Measurements from ENCODE around the gene AP2A1.

DNA sequence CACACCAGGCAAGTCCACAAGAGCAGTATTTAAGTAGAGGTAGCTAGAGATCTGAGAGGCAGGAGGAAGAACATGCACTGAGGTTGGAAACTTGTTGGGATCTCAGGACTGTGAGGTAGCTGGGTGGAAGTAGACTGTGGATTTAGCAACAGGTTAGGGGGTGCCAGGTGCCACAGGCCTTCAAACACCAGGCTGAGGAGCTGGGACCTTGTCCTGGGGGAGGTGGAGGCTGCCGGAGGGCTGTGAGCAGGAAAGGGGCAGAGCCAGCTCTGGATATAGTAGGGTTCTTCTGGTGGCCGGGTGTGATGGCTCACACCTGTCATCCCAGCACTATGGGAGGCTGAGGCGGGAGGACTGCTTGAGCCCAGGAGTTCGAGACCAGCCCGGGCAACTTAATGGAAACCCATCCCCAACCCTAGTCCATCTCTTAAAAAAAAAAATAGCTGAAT is 43.2 kb downstream of the AP2A1 start:
- TF ChIP-seq CTCF (IDR thresholded peaks at IDR 0.05 in 4 of 5, conservative IDR thresholded peaks at IDR 0.05 in 1 of 5) (no peak), POLR2A (IDR thresholded peaks at IDR 0.05) (no peak)
